Activated T-helper 1 cell treated with Interleukin-2 at 50 U/mL for 16 hours (primary cell): ENCODE data around the gene SMNDC1.
A peak's percentile ranks its signal among the peaks of the same experiment; 100 is the strongest.
"Not testable (repeated sequence)": the region's sequence is repeated elsewhere in the genome, so short reads cannot be mapped to it uniquely, and the experiment has no call there.

Experiments used
- DNase-seq: peaks from one replicate; pipeline ENCODE4 v3.0.0-alpha.2; 2020; ENCODE audit warnings: low read depth

SMNDC1 gene

GRCh38 chr10:110304780-110305421 lies at the start of gene SMNDC1:
SMNDC1 (minus strand) TSS chr10:110304920; CDS start chr10:110303587, 1,333 bp downstream.
- peak; percentile 95 for DNase-seq

GRCh38 chr10:110354322-110354766 lies 49.6 kb upstream of the SMNDC1 start:
- peak; percentile 49 for DNase-seq

GRCh38 chr10:110353244-110354119 lies 48.8 kb upstream of the SMNDC1 start:
- DNase-seq: peak; percentile 14

GRCh38 chr10:110352930-110353243 lies 48.2 kb upstream of the SMNDC1 start:
- DNase-seq: no peak

- no peak for DNase-seq
These were observed 46.1 kb upstream of the SMNDC1 start for GRCh38 chr10:110350812-110351211.

GRCh38 chr10:110349831-110350230 lies 45.1 kb upstream of the SMNDC1 start:
- no peak for DNase-seq

- no peak for DNase-seq
These were observed 44.7 kb upstream of the SMNDC1 start for GRCh38 chr10:110349386-110349785.

GRCh38 chr10:110348336-110348735 lies 43.6 kb upstream of the SMNDC1 start:
- DNase-seq: no peak

- DNase-seq: no peak
These were observed 42.2 kb upstream of the SMNDC1 start for GRCh38 chr10:110346914-110347313.

- no peak for DNase-seq
These were observed 40.6 kb upstream of the SMNDC1 start for GRCh38 chr10:110345286-110345685.

- no peak for DNase-seq
These were observed 39.9 kb upstream of the SMNDC1 start for GRCh38 chr10:110344622-110345021.

GRCh38 chr10:110343947-110344346 lies 39.2 kb upstream of the SMNDC1 start:
- no peak for DNase-seq

- no peak for DNase-seq
These were observed 36.1 kb upstream of the SMNDC1 start for GRCh38 chr10:110340816-110341215.

- no peak for DNase-seq
These were observed 35.4 kb upstream of the SMNDC1 start for GRCh38 chr10:110340122-110340521.

- DNase-seq: no peak
These were observed 33.2 kb upstream of the SMNDC1 start for GRCh38 chr10:110337906-110338305.

GRCh38 chr10:110337401-110337800 lies 32.7 kb upstream of the SMNDC1 start:
- no peak for DNase-seq

GRCh38 chr10:110336111-110336721 lies 31.5 kb upstream of the SMNDC1 start:
- no peak for DNase-seq

GRCh38 chr10:110335314-110336064 lies 30.8 kb upstream of the SMNDC1 start:
- DNase-seq: no peak

- no peak for DNase-seq
These were observed 29.4 kb upstream of the SMNDC1 start for GRCh38 chr10:110334061-110334656.

- DNase-seq: not testable (repeated sequence)
These were observed 26.6 kb upstream of the SMNDC1 start for GRCh38 chr10:110331226-110331795.

GRCh38 chr10:110330675-110331074 lies 26.0 kb upstream of the SMNDC1 start:
- no peak for DNase-seq
